CD14-positive monocyte (primary cell): Measurements from ENCODE around the gene UBE2I. TPM values are rescaled to one million over a fixed set of nuclear protein-coding genes. Genes with fewer than 3 reads are reported as not detected.

Source experiments
- DNase-seq, 3 donors: peaks; one replicate each; pipeline ENCODE4 v3.0.0-alpha.2; 2011 to 2022
- H2AFZ ChIP-seq: 2 replicates; pipeline ENCODE4 v1.6.0; 2012; ENCODE audit warnings: mild to moderate bottlenecking, low read depth, low read length, inconsistent platforms; ENCODE audit not compliant: insufficient read depth, poor library complexity, severe bottlenecking
- H3K27ac ChIP-seq, 2 donors: 1 replicate in 1 of 2; 2 replicates in 1 of 2; pipeline ENCODE4 v1.5.1; 2012 to 2013; ENCODE audit warnings: low read length in 2 of 2, control low read depth in 1 of 2, inconsistent platforms in 1 of 2, low read depth in 1 of 2, mild to moderate bottlenecking in 1 of 2
- H3K27me3 ChIP-seq, 2 donors: one replicate each; pipeline versions ENCODE4 v1.6.0 to v1.6.1; 2011 to 2013; ENCODE audit warnings: low read length in 2 of 2; ENCODE audit not compliant: control insufficient read depth in 2 of 2, insufficient read depth in 2 of 2
- H3K36me3 ChIP-seq, 2 donors: replicated peaks in 1 of 2; 1 replicate in 1 of 2; 2 replicates in 1 of 2; pipeline versions ENCODE4 v1.5.1 to v1.6.1; 2012 to 2013; ENCODE audit warnings: low read length in 2 of 2, control low read depth in 1 of 2, inconsistent platforms in 1 of 2, mild to moderate bottlenecking in 1 of 2; ENCODE audit not compliant: insufficient read depth in 2 of 2, control insufficient read depth in 1 of 2
- H3K4me1 ChIP-seq, 2 donors: 1 replicate in 1 of 2; 2 replicates in 1 of 2; pipeline versions ENCODE4 v1.5.1 to v1.6.1; 2012 to 2013; ENCODE audit warnings: low read length in 2 of 2, control low read depth in 1 of 2, inconsistent platforms in 1 of 2, mild to moderate bottlenecking in 1 of 2, moderate library complexity in 1 of 2; ENCODE audit not compliant: insufficient read depth in 2 of 2, control insufficient read depth in 1 of 2
- H3K4me2 ChIP-seq: replicated peaks from 2 replicates; pipeline ENCODE3; 2012; ENCODE audit warnings: low read length, moderate library complexity, mild to moderate bottlenecking; ENCODE audit not compliant: poor library complexity, severe bottlenecking; ENCODE audit errors: extremely low read depth
- H3K4me3 ChIP-seq, 3 experiments: fragments of 200-600 bp in 1 of 3; sonication (generic) in 1 of 3; replicated peaks in 1 of 3; 1 replicate in 2 of 3; 2 replicates in 1 of 3; pipeline ENCODE4 v1.5.1; 2011 to 2013; ENCODE audit warnings: low read length in 3 of 3, mild to moderate bottlenecking in 3 of 3, control low read depth in 2 of 3, low read depth in 2 of 3, inconsistent platforms in 1 of 3, moderate library complexity in 1 of 3
- H3K79me2 ChIP-seq: 2 replicates; pipeline ENCODE4 v1.6.0; 2012; ENCODE audit warnings: mild to moderate bottlenecking, control low read depth, inconsistent platforms, low read length, moderate library complexity; ENCODE audit not compliant: insufficient read depth
- H3K9ac ChIP-seq: 2 replicates; pipeline ENCODE4 v1.6.0; 2017; ENCODE audit warnings: low read length, mild to moderate bottlenecking; ENCODE audit not compliant: insufficient read depth, poor library complexity, severe bottlenecking
- H3K9me3 ChIP-seq, 2 donors: replicated peaks in 1 of 2; 1 replicate in 1 of 2; 2 replicates in 1 of 2; pipeline versions ENCODE4 v1.5.1 to v1.6.1; 2012 to 2013; ENCODE audit warnings: low read length in 2 of 2, control low read depth in 1 of 2; ENCODE audit not compliant: control insufficient read depth in 1 of 2, insufficient read depth in 1 of 2
- H4K20me1 ChIP-seq: 2 replicates; pipeline ENCODE4 v1.6.0; 2012; ENCODE audit warnings: mild to moderate bottlenecking, low read length, control low read depth, moderate library complexity; ENCODE audit not compliant: insufficient read depth
- H3K27ac Mint-ChIP-seq, 7 donors: one replicate each; pipeline ENCODE4 v1.8.0; 2020; ENCODE audit warnings: mild to moderate bottlenecking in 7 of 7, mixed read lengths in 7 of 7, moderate library complexity in 6 of 7, inconsistent platforms in 2 of 7
- H3K27me3 Mint-ChIP-seq, 3 donors: one replicate each; pipeline ENCODE4 v1.8.0; 2021 to 2022; ENCODE audit warnings: low read depth in 3 of 3, mild to moderate bottlenecking in 3 of 3, mixed read lengths in 3 of 3, moderate library complexity in 3 of 3, inconsistent platforms in 1 of 3
- H3K36me3 Mint-ChIP-seq, 2 donors: one replicate each; pipeline ENCODE4 v1.8.0; 2020; ENCODE audit warnings: mixed read lengths in 2 of 2, inconsistent platforms in 1 of 2, mild to moderate bottlenecking in 1 of 2
- H3K4me1 Mint-ChIP-seq: one replicate; pipeline ENCODE4 v1.8.0; 2020; ENCODE audit warnings: mild to moderate bottlenecking, mixed read lengths
- H3K4me3 Mint-ChIP-seq, 2 donors: one replicate each; pipeline ENCODE4 v1.8.0; 2020; ENCODE audit warnings: mild to moderate bottlenecking in 2 of 2, mixed read lengths in 2 of 2, moderate library complexity in 1 of 2
- H3K9me3 Mint-ChIP-seq, 7 donors: one replicate each; pipeline ENCODE4 v1.8.0; 2020 to 2022; ENCODE audit warnings: mixed read lengths in 7 of 7, mild to moderate bottlenecking in 6 of 7, moderate library complexity in 6 of 7, inconsistent platforms in 2 of 7
- CTCF ChIP-seq: fragments of 200-600 bp; IDR thresholded peaks from one replicate; pipeline ENCODE4 v1.8.0; 2022; ENCODE audit warnings: antibody characterized with exemption, mild to moderate bottlenecking
- WGBS: methylation state at CpG from one replicate; pipeline ENCODE4 v1.1.5; 2013; ENCODE audit warnings: missing lambda C conversion rate; ENCODE audit not compliant: insufficient coverage; 5-methylcytosine and 5-hydroxymethylcytosine counted together
- intact Hi-C, 2 donors: fragments of 100-400 bp; cut with micrococcal nuclease; formaldehyde crosslinking; loops; one replicate each; pipeline versions ENCODE4 v1.15.0 to v1.15.1; 2023
- polyA plus RNA-seq, 3 donors: library from polyadenylated mRNA; depleted of rRNA in 1 of 3; unstranded in 2 of 3; stranded (reverse) in 1 of 3; fragments of 300-500 nt in 2 of 3; fragments of >200 nt in 1 of 3; fragmentation: Illumina TruSeq in 2 of 3; gene quantifications; 1 replicate in 2 of 3; 2 replicates in 1 of 3; pipeline ENCODE4 v1.2.3, GENCODE V29; 2012 to 2021

Gene UBE2I
- polyA plus RNA-seq, 3 donors: 76.8 to 112 (median 88.8) TPM

GRCh38 chr16:1279081-1279944 lies 30.1 kb upstream of the UBE2I start:
- Histone ChIP-seq H3K9ac (no peak overlapping the region), H3K9me3 (no peaks in the 10 kb centered on the region), H3K36me3 (no peaks in the 10 kb centered on the region), H3K4me1 (peaks cover 14 to 16% of the 10 kb centered on the region in 2 donors), H4K20me1 (no peaks in the 10 kb centered on the region), H2AFZ (no peak overlapping the region), H3K27ac (no peak overlapping the region), H3K4me2 (no peak overlapping the region), H3K27me3 (no peaks in the 10 kb centered on the region), H3K79me2 (no peaks in the 10 kb centered on the region), H3K4me3 (no peak overlapping the region)
- peaks cover 18% of the 10 kb centered on the region for H3K4me1 Mint-ChIP-seq
- TF ChIP-seq CTCF: no peak
- intact Hi-C loops: no loop called here
- H3K27me3 Mint-ChIP-seq: peaks cover 18 to 35% (median 20%) of the 10 kb centered on the region in 3 donors
- WGBS: 80% methylated on average over 26 of the region's 30 CpGs
- no peaks in the 10 kb centered on the region for H3K36me3 Mint-ChIP-seq
- no peak for DNase-seq
- no peak overlapping the region for H3K27ac Mint-ChIP-seq
- H3K9me3 Mint-ChIP-seq: peaks cover 0 to 8% (median 3%) of the 10 kb centered on the region in 7 donors
- H3K4me3 Mint-ChIP-seq: no peak overlapping the region

GRCh38 chr16:1279945-1280589 lies 29.4 kb upstream of the UBE2I start:
- 89% methylated on average over 17 of the region's 29 CpGs for WGBS
- Mint-ChIP-seq H3K4me3 (no peak overlapping the region), H3K4me1 (peaks cover 20% of the 10 kb centered on the region), H3K27ac (no peak overlapping the region), H3K36me3 (no peaks in the 10 kb centered on the region), H3K27me3 (peaks cover 18 to 34% (median 20%) of the 10 kb centered on the region in 3 donors), H3K9me3 (peaks cover 0 to 3% (median 2%) of the 10 kb centered on the region in 7 donors)
- H3K9ac ChIP-seq: no peak overlapping the region
- TF ChIP-seq CTCF: no peak
- H2AFZ ChIP-seq: no peak overlapping the region
- no peak for DNase-seq
- no peaks in the 10 kb centered on the region for H3K9me3 ChIP-seq
- no peaks in the 10 kb centered on the region for H3K79me2 ChIP-seq
- no peak overlapping the region for H3K27ac ChIP-seq
- no peak overlapping the region for H3K4me3 ChIP-seq
- H3K4me2 ChIP-seq: no peak overlapping the region
- H3K4me1 ChIP-seq: peaks cover 14 to 16% of the 10 kb centered on the region in 2 donors
- H3K36me3 ChIP-seq: no peaks in the 10 kb centered on the region
- no peaks in the 10 kb centered on the region for H3K27me3 ChIP-seq
- intact Hi-C loops: no loop called here
- H4K20me1 ChIP-seq: no peaks in the 10 kb centered on the region
